Activated gamma-delta T cell (primary cell): ENCODE data around the gene FAM76B.

ENCODE experiments used
- DNase-seq: peaks from one replicate; lab custom pipeline; 2025; lab: John Stamatoyannopoulos, UW

The FAM76B gene

DNA sequence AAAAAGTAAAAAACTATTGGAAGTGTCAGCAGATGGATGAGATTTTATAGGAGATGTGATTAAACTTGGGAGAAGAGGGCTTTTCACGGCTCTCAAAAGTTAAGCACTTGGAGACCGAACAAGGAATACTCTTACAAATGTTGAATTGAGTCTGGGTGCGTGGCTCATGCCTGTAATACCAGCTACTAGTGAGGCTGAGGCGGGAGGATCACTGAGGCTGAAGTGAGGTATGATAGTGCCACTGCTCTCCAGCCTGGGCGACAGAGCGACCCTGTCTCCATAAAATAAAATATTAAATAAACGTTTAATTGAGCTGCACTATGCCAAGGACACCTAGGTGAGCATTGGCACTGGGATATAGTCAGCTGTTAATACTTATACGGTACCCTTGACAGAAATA lies 2.6 kb upstream of the FAM76B start:
- DNase-seq: no peak

DNA sequence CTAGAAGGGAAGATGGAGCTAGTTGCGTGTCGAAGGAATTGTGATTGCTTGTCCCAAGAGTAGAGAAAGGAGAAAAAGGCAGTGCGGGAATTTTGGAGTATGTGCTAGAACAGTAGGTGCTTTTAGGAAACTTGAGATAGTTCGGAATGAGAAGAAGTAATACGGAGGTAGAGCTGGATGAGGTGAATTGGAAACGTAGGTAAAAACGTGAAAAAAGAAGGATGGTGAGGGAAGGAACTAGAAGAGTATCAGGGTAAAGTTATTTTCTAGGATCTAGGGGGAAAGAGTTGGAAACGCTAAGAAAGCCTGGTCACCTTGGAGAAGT lies 2.1 kb upstream of the FAM76B start:
- no peak for DNase-seq

DNA sequence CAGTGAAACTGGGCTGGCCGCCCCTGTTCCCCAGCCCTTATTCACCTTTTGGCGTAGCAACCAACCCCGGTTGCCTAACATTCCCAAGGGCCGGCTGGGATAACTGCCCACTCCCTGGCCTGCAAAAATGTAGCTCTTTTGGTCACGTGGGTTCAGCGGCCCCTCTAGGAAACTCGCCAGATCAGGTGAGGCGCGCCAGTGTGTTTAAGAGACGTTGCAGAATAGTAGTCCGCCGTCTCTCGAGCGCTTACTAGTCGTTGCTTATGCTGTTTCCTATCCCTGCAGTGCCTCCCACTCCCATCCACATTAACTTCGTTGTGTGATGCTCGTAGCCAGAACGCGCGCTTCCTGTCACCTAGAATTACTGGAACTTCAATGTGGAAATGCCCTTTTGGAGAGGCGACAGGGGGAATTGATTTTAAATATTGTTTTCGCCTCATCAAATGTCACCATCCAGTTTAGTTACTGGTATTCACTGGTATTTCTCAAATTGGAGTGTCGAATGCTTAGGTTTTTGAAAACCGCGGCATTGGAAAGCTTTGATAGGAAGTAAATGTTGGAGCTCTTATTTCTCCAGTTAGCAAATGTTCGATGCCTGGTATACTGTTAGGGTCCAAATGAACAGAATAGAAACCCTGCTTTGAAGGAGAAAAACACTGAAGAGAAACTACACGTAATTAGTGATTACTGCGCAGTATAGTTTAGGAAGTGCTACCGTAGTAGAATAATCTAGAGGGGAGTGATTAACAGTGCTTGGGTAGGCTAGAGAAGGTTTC lies 1.5 kb upstream of the FAM76B start:
- no peak for DNase-seq

DNA sequence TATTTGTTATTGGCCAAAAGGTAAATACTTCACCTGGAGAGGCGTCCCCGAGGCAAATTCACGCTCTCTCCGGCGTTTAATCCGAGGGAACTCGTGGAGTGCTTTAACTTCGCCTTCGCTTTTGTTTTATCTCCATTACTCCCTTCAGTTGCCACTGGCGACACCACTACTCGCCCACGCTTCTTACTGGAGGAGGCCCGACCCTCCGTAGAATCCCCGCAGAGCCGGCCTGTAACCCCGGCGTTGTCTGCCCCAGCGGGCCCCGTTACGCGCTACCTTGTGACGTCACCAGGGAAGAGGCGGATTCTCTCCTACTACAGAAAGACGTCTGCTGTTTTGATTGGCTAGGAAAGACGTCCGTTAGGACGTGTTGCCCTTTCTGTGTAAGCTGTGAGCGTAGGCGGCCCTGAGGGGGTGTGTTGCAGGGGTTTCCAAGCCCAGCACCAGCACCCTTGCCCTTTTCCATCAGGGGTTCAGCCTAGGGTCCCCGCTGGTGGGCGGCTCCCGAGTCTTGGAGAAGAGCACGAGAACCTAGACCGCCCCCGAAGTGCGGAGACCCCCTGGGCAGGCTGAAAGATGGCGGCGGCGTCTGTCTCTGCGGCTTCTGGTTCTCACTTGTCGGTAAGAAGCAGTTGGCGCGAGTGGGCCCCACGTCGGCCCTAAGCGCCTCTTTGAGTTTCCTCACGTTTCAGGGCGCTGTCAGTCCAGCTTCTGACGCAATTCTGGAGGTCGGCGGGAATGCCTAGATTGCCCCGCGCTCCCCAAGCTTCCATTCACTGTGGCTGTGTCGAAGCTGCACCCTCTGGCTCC lies 746 bp upstream of the FAM76B start, which contains the start of gene CEP57:
Gene CEP57 (plus strand): TSS at position 376 of the 810 bp plus-strand sequence. CDS start 201 bp downstream, at position 577.
- peak; percentile 58 for DNase-seq

DNA sequence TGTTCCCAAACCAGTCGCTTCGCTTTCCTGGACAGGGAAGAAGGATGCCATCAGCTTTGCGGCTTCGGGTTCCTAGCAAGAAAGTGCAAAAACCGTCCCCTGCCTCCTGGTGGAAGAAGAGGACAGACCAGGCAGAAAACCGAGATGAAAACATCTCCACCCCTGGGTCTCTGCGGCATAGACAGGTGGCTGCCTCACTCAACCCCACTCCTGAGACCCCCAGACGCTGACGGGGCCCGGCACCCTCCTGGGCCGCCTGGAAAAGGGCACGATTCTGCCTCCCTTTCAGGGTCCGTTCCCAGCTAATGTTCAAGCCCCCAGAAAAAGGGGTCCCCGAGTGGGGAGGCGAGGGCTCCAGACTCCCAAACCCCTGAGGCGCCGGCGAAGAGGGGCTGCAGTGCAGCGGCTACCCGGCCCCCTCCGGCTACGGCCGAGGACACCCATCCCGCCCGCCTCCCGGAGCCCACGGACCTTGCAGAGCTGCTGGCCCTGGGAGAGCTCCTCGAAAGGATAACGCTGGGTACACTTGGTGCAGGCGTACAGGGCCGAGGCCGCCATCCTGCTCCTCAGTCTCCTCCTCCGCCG lies 569 bp downstream of the FAM76B start:
- DNase-seq: no peak

DNA sequence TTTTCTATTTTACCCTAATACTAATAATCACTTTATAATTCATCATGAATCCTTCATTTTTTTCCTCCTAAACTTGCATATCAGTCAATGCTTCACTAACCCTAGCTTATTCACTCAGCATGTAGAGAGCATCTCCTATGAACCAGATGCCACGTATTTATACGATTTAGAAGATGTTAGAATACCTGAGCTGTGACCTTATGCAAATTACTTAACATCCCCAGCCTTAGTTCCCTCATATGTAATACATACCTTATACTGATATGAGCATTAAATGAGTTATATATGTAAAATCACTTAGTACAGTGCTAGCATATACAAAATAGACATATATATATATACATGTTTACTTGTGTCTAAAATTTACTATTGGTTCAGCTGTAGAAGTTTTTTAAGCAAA lies 9.0 kb downstream of the FAM76B start:
- DNase-seq: no peak

DNA sequence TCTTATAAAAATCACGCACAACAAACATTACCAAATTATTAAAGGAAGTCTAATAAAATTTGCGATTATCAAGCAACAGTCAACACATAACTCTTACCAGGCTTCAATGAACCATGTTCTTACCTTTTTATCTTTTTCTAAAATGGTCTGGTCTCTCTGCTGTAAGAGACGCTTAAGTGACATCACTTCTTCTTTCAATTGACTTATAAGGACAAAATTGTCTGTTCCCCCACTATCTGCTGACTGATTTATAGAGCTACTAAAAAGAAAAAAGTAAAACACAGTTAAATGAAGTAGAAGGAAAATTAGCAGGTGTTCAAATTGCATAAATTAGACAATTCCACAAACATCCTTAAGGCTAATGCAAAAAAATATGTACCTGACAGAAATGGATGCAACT lies 10.9 kb downstream of the FAM76B start:
- no peak for DNase-seq

DNA sequence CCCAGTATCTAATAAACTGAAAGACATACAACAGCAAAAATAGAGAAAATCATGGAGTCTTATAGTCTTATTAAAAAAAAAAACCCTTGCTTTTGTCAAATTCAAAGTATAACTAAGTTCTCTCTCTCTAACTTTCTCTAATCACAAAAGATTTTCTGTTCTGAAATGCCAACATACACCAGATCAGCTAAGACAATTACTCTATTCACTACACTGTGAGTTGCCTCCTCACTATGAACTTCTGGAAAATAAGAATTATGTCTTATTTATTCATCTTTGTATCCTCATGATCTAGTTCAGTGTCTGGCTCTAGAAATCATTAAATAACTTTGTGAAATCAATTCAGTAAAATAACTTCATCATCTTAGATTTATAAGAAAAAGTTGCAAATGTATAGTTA lies 12.7 kb downstream of the FAM76B start:
- no peak for DNase-seq

DNA sequence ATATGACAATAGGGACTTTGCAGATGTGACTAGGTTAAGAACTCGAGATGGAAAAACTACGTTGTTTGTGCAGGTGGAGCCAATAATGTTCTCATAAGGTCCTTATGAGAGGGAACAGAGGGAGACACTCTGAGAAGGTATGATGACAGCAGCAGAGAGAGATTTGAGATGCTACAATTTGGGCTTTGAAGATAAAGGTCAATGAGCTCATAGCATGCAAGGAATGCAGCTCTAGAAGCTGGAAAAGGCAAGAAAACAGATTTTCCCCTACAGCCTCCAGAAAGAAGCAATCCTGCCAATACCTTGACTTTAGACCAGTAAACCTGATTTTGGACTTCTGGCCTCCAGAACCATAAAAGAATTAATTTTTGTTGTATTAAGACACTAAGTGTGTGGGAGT lies 21.1 kb downstream of the FAM76B start:
- DNase-seq: no peak

DNA sequence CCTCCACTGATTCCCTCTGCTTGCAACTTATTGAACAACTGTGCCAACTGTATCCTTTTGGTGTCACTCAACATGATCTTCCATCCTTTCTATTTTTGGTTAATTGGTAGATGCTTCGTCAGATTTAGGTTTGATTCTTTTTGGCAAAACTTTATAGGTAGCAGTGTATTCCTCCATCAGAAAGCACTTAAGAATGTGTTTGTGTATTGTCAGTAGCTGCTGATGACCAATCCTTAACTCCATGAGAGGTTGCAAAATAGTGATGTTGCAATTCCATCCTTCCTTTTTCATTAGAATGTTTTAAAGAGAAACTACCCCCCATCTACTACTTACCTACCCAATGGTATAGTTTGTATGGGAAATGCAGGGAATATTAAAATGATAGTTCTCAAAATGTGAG lies 22.1 kb downstream of the FAM76B start:
- DNase-seq: no peak

DNA sequence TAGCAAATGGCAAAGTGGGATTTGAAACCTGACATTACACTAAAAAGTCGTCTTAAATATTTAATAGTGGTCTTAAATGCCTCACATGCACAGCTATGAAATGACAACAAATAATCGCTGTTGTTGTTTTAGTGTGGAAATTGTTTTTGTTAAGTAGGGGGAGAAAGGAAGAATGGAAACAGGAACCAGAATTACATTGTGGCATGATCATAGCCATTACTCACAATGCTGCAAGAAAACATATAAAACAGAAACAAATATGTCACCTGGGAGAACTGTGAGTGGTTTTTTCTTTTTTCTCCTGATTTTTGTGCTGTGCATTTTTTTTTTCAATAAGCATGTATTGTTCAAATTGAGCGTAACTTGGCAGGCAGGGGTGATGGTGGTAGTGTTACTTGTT lies 22.9 kb downstream of the FAM76B start:
- DNase-seq: no peak

DNA sequence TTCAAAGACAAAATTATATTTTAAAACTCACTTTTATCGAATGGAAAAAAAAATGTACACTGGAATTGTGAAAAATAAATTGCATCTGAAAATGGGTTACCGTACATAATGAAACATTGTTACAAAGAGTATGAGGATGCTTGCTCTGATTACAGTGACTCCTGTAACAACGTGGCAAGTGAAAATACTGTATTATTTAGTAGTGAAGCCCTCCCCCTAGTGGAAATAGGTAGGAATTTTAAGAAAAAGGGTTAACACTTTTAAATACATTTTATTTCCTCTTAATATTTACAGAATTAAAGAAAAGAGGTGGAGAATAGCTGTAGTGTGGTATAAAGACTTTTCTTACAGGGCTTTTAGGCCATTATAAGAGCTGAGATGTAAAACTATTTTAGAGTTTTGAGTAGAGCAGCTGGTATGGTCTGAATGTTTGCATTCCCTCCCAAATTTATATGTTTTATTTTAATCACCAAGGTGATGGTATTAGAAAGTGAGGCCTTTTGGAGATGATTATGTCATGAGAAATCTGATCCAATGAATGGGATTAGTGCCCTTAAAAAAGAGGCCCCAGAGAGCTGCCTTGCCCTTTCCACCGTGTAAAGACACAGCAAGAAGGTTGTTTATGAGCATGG lies 25.2 kb downstream of the FAM76B start:
- DNase-seq: no peak

DNA sequence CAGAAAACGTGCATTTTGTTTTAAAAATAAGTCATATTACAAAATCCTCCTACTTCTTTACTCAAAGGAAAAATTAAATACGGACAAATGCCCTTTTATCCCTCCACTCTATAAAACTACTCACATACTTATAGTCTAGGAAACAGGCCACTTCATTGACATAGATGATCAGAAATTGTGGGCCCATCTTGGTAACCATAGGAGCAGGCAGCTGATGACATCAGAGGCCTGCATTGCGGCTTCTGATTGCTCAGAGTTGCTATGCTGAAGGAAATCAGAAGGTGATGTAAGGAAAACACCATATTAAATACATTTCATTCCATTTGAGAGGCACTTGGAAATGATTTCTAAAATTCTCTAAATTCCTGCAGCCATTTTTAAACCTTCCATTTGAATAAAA lies 27.0 kb downstream of the FAM76B start:
- no peak for DNase-seq

DNA sequence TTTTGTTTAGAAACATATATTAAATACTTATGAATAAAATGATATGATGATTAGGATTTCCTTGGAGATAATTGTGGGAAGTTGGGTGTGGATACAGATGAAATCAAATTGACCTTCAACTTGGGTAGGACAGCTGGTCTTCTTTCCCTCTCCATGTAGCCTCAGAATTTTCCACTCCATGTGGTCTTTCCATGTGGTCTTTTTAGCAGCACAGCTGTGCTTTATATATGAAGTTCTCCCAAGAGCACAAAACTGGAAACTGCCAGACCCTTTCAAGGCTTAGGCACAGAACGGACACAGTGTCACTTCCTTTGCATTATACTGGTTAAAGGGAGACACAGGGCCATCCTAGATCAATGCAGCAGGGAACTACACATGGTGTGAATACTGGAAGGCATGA lies 28.6 kb downstream of the FAM76B start:
- no peak for DNase-seq

DNA sequence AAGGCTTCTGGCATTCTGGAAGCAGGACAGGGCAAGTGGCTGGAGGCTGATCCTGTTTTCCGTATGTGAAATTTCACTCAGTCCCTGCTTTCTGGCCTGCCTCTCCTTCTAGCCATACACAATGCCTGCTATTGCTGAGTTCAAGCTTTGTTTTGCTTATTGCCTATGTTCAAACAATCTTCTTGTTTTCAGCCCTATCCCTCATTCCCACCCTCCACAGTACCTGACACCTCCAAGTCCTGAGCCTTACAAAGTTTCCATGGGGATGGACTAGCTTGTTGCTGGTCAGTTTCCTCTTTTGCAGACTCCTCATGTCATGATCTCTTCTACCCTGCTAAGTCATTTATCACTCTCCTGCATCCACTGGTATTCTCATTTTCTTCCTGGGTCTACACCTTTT lies 38.1 kb downstream of the FAM76B start:
- no peak for DNase-seq

DNA sequence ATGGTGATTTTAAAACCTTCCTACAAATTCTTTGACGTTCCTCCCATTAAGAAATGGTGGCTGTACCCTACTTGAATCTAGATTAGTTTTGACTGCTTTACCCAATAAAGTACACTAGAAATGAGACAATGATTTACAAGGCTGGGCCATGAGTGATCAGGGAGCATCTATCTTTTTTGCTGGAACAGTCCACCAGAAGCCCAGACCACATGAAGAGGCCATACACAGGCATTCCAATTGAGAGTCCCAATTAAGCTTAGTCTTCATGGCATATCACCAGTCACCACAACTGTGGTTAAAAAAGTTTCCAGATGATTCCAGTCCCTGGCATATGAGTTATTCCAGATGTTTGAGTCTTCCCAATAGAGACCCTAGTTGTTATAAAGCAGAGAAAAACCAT lies 39.5 kb downstream of the FAM76B start:
- DNase-seq: no peak

DNA sequence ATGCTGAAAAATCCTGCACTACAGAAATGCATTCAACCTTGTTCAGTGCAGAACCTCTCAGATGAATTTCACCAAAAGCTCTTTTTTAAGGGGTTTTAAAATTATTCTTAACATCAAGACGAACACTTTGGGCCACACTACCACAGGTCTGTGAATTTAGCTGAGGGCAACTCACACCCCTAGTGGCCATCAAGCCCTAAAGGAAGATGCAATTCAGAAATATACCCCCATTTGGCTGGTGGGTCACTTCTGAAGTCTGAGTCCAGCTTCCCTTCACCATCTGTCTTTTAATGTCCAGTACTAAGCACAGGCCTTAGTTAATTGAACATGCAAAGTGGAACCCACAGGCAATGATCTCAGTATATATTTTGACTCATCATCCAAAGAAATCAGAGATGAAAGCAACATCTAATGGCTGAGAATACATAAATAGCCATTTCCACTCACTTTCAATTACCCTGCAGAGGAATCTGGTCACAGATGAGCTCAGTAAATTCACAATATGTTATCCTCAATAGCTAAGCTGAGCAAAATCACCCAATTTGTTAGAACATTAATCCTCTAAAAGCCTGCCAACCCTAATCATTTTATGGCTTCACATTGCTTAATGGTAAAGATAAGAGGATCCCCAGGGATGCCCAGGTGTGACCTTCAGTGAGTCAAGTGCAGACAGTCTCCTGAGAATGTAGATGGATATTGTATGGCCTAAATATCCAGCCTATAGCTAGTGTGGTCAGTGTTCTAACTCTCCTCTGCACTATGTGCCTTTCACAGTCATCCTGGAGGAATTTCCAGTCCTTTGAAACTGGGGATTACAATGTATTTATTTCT lies 50.3 kb downstream of the FAM76B start:
- no peak for DNase-seq

DNA sequence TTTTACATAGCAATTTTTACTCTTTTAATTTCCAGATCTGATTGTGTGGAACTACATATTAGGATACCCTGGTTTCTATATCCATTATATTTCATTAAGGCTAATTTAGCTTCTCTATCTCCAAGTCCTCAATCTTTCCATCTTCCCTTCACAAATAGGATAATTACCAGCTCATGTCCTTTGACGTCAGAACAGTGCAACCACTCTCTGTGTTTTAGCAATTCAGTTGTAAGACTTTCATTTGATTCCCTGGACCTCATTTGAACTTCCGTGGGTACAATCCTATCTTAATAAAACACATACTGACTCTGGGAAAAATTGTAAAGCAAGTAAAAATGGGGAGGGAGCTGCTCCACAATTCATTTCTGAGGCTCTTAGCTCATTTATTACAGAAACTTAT lies 52.8 kb downstream of the FAM76B start:
- no peak for DNase-seq

DNA sequence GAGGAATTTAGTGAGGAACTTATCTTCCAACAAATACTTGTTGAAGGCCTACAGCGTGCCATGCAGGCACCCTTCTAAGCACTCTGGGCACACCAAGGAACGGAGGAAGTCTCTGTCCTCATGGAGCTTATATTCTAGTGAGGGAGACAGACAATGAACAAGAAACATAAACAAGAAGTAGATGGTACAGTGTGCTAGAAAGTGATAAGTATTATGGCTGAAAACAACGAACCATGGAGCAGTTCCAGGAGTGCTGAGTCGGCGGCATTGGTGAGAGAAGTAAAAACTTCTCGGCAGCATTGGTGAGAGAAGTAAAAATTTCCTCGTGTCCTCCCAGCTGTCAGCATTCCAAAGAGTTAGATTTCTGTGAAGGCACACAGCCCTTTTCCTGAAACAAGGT lies 53.2 kb downstream of the FAM76B start:
- DNase-seq: no peak

DNA sequence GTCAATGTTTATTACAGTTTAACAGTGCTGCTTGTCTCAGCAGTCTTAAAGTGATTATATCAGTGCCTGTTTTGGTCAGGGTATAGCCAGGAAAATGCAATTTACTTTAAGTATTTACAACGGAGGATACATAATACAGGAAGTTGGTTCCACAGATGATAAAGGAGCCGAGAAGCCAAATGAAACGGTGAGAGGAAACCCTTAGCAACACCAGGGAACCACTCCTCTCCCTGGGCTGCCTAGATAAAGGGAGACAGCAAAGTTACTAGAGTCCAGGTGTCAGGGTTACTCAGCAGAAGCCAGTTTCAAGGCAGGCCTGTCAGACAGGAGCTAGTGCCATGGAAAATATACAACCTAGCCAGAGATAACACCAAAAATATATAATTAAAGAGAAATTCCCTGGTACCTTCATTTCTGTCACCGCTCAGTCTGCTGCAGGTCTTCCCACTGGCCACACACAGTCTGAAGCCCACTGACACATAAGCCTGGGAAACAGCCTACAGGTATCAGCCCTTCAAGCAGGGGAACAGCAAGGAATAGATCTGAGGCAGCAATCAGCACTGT lies 55.5 kb downstream of the FAM76B start:
- no peak for DNase-seq

DNA sequence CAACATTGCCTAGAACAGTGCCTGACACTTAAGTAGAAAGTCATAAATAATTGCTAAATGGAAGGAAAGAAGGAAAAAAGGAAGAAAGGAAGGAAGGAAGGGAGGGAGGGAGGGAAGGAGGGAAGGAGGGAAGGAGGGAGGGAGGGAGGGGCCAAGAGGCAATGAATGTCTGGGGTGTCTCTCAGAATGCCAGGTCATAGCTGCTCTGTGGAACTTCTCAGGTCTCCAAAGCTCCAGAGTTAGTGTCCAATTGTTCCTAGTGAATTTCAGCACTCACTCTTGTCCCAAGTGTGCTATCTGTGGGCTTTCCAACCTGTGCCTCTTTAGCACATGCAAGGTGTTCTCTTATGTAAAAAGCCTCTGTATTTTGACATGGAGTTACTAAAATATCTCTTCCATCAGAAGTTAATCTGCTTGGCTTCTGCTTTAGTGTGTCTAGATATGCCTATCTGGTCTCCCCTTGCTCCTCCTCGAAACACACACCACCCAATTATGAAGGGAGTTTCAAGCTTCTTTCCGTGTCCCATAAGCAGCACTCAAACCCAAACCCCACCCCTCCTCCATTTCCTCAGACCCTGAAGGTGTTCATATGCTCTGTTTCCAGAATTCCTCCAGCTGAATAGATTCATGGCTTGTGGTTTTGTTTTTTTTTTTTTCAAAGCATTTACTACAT lies 56.5 kb downstream of the FAM76B start:
- no peak for DNase-seq
